WTC11 (cell line): Measurements from ENCODE around the gene FGF8. TPM values are rescaled to one million over a fixed set of nuclear protein-coding genes. Genes with fewer than 3 reads are reported as not detected.

Experiments
- ATF1 ChIP-seq: sonication (generic); formaldehyde crosslinking; IDR thresholded peaks from 2 replicates; pipeline ENCODE4 v1.8.1; 2023; ENCODE audit warnings: mild to moderate bottlenecking, moderate library complexity, missing genetic modification reagents
- CBFB ChIP-seq: sonication (generic); formaldehyde crosslinking; IDR thresholded peaks from 2 replicates; pipeline ENCODE4 v1.8.1; 2022; ENCODE audit warnings: mild to moderate bottlenecking, low read depth, missing genetic modification reagents
- EMX1 ChIP-seq: fragments of 250-450 bp; sonication (Bioruptor Pico); IDR thresholded peaks from 2 replicates; pipeline ENCODE4 v1.8.0; 2021; ENCODE audit warnings: mild to moderate bottlenecking
- ESRRA ChIP-seq: sonication (generic); formaldehyde crosslinking; IDR thresholded peaks from 2 replicates; pipeline ENCODE4 v1.8.1; 2022; ENCODE audit warnings: mild to moderate bottlenecking, missing genetic modification reagents, borderline replicate concordance
- ETV6 ChIP-seq: sonication (generic); formaldehyde crosslinking; IDR thresholded peaks from 2 replicates; pipeline ENCODE4 v1.8.1; 2022; ENCODE audit warnings: mild to moderate bottlenecking, missing genetic modification reagents
- FOXP1 ChIP-seq: sonication (generic); formaldehyde crosslinking; IDR thresholded peaks from 2 replicates; pipeline ENCODE4 v1.8.0; 2022; ENCODE audit warnings: missing genetic modification reagents, mild to moderate bottlenecking, moderate library complexity, borderline replicate concordance
- GABPB1 ChIP-seq: sonication (generic); formaldehyde crosslinking; IDR thresholded peaks from 2 replicates; pipeline ENCODE4 v1.8.1; 2023; ENCODE audit warnings: mild to moderate bottlenecking, missing genetic modification reagents
- GTF2I ChIP-seq: fragments of 250-450 bp; sonication (Bioruptor Pico); conservative IDR thresholded peaks from 2 replicates; pipeline ENCODE4 v1.4.0; 2021; ENCODE audit warnings: mild to moderate bottlenecking
- IRF2 ChIP-seq: sonication (generic); formaldehyde crosslinking; IDR thresholded peaks from 2 replicates; pipeline ENCODE4 v1.8.0; 2022; ENCODE audit warnings: low read depth, missing genetic modification reagents, borderline replicate concordance
- KAT7 ChIP-seq: sonication (generic); formaldehyde crosslinking; IDR thresholded peaks from 2 replicates; pipeline ENCODE4 v1.8.1; 2023; ENCODE audit warnings: missing genetic modification reagents, mild to moderate bottlenecking, borderline replicate concordance
- MAX ChIP-seq: sonication (generic); formaldehyde crosslinking; IDR thresholded peaks from 2 replicates; pipeline ENCODE4 v1.8.0; 2022; ENCODE audit warnings: mild to moderate bottlenecking, missing genetic modification reagents
- NFATC4 ChIP-seq: fragments of 250-450 bp; sonication (Bioruptor Pico); IDR thresholded peaks from 2 replicates; pipeline ENCODE4 v1.9.0; 2021; ENCODE audit warnings: mild to moderate bottlenecking
- RELA ChIP-seq: sonication (generic); formaldehyde crosslinking; IDR thresholded peaks from 2 replicates; pipeline ENCODE4 v1.8.1; 2022; ENCODE audit warnings: missing genetic modification reagents, mild to moderate bottlenecking, borderline replicate concordance
- RORB ChIP-seq: fragments of 250-450 bp; sonication (Bioruptor Pico); IDR thresholded peaks from 2 replicates; pipeline ENCODE4 v1.9.0; 2021; ENCODE audit warnings: mild to moderate bottlenecking
- TEAD1 ChIP-seq: sonication (generic); formaldehyde crosslinking; IDR thresholded peaks from 2 replicates; pipeline ENCODE4 v1.8.0; 2022; ENCODE audit warnings: mild to moderate bottlenecking, missing genetic modification reagents
- USF2 ChIP-seq: sonication (generic); formaldehyde crosslinking; IDR thresholded peaks from 2 replicates; pipeline ENCODE4 v1.8.1; 2023; ENCODE audit warnings: mild to moderate bottlenecking, missing genetic modification reagents, moderate library complexity
- ZBTB43 ChIP-seq: sonication (generic); formaldehyde crosslinking; IDR thresholded peaks from 2 replicates; pipeline ENCODE4 v1.8.1; 2023; ENCODE audit warnings: mild to moderate bottlenecking, missing genetic modification reagents
- ZNF138 ChIP-seq: sonication (generic); formaldehyde crosslinking; conservative IDR thresholded peaks from 2 replicates; pipeline ENCODE4 v1.8.1; 2022; ENCODE audit warnings: mild to moderate bottlenecking, moderate library complexity, missing genetic modification reagents
- ZSCAN18 ChIP-seq: fragments of 250-450 bp; sonication (Bioruptor Pico); IDR thresholded peaks from 2 replicates; pipeline ENCODE4 v2.1.2; 2022; ENCODE audit warnings: mild to moderate bottlenecking, moderate library complexity
- total RNA-seq: library from RNA; stranded (reverse); gene quantifications from 3 replicates; pipeline ENCODE4 v1.2.3, GENCODE V29; 2021
- TF ChIP-seq, protein P1 (sequence below): sonication (generic); formaldehyde crosslinking; IDR thresholded peaks from 2 replicates; pipeline ENCODE4 v1.8.0; 2023; ENCODE audit warnings: missing genetic modification reagents
- TF ChIP-seq, protein P2 (sequence below): sonication (generic); formaldehyde crosslinking; IDR thresholded peaks from 2 replicates; pipeline ENCODE4 v1.8.0; 2022; ENCODE audit warnings: missing genetic modification reagents
- TF ChIP-seq, protein P3 (sequence below): sonication (generic); formaldehyde crosslinking; IDR thresholded peaks from 2 replicates; pipeline ENCODE4 v1.8.1; 2022; ENCODE audit warnings: low read depth, missing genetic modification reagents, borderline replicate concordance
- TF ChIP-seq, protein P4 (sequence below): fragments of 250-450 bp; sonication (Bioruptor Pico); IDR thresholded peaks from 2 replicates; pipeline ENCODE4 v1.9.0; 2021; ENCODE audit warnings: mild to moderate bottlenecking, borderline replicate concordance

The FGF8 gene
- total RNA-seq, 1 experiment from 2014 or later: 28.9 TPM

- TF ChIP-seq, protein P1, sequence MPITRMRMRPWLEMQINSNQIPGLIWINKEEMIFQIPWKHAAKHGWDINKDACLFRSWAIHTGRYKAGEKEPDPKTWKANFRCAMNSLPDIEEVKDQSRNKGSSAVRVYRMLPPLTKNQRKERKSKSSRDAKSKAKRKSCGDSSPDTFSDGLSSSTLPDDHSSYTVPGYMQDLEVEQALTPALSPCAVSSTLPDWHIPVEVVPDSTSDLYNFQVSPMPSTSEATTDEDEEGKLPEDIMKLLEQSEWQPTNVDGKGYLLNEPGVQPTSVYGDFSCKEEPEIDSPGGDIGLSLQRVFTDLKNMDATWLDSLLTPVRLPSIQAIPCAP (CRISPR knock-in tag): no peak
- TF ChIP-seq TEAD1 (no peak), USF2 (peak; percentile 8; the same call in 1 of the 2 replicates), ZBTB43 (peak; percentile 88; the same call in 1 of the 2 replicates), GABPB1 (CRISPR knock-in tag) (no peak), CBFB (CRISPR knock-in tag) (no peak), ZNF138 (CRISPR knock-in tag) (no peak), FOXP1 (peak; percentile 55; the same call in 1 of the 2 replicates), EMX1 (CRISPR knock-in tag) (no peak), NFATC4 (CRISPR knock-in tag) (no peak), ETV6 (CRISPR knock-in tag) (peak; percentile 89), KAT7 (CRISPR knock-in tag) (no peak), IRF2 (CRISPR knock-in tag) (no peak), ESRRA (CRISPR knock-in tag) (peak; percentile 42; the same call in 1 of the 2 replicates), ATF1 (CRISPR knock-in tag) (0 out of 2 replicates have a peak, but pooled peaks have one; percentile 40), MAX (peak; percentile 94), RELA (CRISPR knock-in tag) (0 out of 2 replicates have a peak, but pooled peaks have one; percentile 10), RORB (no peak), ZSCAN18 (CRISPR knock-in tag) (no peak), GTF2I (peak; percentile 89)
- TF ChIP-seq, protein P2, sequence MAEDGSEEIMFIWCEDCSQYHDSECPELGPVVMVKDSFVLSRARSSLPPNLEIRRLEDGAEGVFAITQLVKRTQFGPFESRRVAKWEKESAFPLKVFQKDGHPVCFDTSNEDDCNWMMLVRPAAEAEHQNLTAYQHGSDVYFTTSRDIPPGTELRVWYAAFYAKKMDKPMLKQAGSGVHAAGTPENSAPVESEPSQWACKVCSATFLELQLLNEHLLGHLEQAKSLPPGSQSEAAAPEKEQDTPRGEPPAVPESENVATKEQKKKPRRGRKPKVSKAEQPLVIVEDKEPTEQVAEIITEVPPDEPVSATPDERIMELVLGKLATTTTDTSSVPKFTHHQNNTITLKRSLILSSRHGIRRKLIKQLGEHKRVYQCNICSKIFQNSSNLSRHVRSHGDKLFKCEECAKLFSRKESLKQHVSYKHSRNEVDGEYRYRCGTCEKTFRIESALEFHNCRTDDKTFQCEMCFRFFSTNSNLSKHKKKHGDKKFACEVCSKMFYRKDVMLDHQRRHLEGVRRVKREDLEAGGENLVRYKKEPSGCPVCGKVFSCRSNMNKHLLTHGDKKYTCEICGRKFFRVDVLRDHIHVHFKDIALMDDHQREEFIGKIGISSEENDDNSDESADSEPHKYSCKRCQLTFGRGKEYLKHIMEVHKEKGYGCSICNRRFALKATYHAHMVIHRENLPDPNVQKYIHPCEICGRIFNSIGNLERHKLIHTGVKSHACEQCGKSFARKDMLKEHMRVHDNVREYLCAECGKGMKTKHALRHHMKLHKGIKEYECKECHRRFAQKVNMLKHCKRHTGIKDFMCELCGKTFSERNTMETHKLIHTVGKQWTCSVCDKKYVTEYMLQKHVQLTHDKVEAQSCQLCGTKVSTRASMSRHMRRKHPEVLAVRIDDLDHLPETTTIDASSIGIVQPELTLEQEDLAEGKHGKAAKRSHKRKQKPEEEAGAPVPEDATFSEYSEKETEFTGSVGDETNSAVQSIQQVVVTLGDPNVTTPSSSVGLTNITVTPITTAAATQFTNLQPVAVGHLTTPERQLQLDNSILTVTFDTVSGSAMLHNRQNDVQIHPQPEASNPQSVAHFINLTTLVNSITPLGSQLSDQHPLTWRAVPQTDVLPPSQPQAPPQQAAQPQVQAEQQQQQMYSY (CRISPR knock-in tag): peak; percentile 54; the same call in 1 of the 2 replicates
- TF ChIP-seq, protein P3, sequence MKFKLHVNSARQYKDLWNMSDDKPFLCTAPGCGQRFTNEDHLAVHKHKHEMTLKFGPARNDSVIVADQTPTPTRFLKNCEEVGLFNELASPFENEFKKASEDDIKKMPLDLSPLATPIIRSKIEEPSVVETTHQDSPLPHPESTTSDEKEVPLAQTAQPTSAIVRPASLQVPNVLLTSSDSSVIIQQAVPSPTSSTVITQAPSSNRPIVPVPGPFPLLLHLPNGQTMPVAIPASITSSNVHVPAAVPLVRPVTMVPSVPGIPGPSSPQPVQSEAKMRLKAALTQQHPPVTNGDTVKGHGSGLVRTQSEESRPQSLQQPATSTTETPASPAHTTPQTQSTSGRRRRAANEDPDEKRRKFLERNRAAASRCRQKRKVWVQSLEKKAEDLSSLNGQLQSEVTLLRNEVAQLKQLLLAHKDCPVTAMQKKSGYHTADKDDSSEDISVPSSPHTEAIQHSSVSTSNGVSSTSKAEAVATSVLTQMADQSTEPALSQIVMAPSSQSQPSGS (CRISPR knock-in tag): no peak
- TF ChIP-seq, protein P4, sequence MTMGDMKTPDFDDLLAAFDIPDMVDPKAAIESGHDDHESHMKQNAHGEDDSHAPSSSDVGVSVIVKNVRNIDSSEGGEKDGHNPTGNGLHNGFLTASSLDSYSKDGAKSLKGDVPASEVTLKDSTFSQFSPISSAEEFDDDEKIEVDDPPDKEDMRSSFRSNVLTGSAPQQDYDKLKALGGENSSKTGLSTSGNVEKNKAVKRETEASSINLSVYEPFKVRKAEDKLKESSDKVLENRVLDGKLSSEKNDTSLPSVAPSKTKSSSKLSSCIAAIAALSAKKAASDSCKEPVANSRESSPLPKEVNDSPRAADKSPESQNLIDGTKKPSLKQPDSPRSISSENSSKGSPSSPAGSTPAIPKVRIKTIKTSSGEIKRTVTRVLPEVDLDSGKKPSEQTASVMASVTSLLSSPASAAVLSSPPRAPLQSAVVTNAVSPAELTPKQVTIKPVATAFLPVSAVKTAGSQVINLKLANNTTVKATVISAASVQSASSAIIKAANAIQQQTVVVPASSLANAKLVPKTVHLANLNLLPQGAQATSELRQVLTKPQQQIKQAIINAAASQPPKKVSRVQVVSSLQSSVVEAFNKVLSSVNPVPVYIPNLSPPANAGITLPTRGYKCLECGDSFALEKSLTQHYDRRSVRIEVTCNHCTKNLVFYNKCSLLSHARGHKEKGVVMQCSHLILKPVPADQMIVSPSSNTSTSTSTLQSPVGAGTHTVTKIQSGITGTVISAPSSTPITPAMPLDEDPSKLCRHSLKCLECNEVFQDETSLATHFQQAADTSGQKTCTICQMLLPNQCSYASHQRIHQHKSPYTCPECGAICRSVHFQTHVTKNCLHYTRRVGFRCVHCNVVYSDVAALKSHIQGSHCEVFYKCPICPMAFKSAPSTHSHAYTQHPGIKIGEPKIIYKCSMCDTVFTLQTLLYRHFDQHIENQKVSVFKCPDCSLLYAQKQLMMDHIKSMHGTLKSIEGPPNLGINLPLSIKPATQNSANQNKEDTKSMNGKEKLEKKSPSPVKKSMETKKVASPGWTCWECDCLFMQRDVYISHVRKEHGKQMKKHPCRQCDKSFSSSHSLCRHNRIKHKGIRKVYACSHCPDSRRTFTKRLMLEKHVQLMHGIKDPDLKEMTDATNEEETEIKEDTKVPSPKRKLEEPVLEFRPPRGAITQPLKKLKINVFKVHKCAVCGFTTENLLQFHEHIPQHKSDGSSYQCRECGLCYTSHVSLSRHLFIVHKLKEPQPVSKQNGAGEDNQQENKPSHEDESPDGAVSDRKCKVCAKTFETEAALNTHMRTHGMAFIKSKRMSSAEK (CRISPR knock-in tag): no peak
Measured at GRCh38 chr10:101779544-101780186, 3.8 kb upstream of the FGF8 start (continued).
